HL-60 (cell line): ENCODE results near the gene TRABD.
A peak's percentile ranks its signal among the peaks of the same experiment; 100 is the strongest.

Experiments
- DNase-seq, 2 experiments: peaks; one replicate each; pipeline ENCODE4 v3.0.0-alpha.2; 2010 to 2020; ENCODE audit warnings: low read depth in 1 of 2, low spot score in 1 of 2
- H3K27ac ChIP-seq: fragments of 250-450 bp; sonication (Bioruptor Pico); replicated peaks from 2 replicates; pipeline ENCODE4 v1.5.1; 2020; ENCODE audit warnings: mild to moderate bottlenecking, moderate library complexity
- H3K27me3 ChIP-seq: fragments of 250-450 bp; sonication (Bioruptor Pico); 2 replicates; pipeline ENCODE4 v1.5.1; 2021; ENCODE audit warnings: mild to moderate bottlenecking, moderate library complexity; ENCODE audit not compliant: insufficient read depth, poor library complexity, severe bottlenecking
- H3K4me3 ChIP-seq: replicated peaks from 2 replicates; pipeline ENCODE4 v1.5.1; 2011; ENCODE audit warnings: mild to moderate bottlenecking, control low read depth, low read length; ENCODE audit not compliant: insufficient read depth
- GABPA ChIP-seq: IDR thresholded peaks from 2 replicates; pipeline ENCODE4 v1.6.1; 2012; ENCODE audit warnings: low read depth
- POLR2AphosphoS5 ChIP-seq: IDR thresholded peaks from 2 replicates; pipeline ENCODE4 v1.6.1; 2012; ENCODE audit warnings: low read depth
- SPI1 ChIP-seq: IDR thresholded peaks from 2 replicates; pipeline ENCODE4 v1.6.1; 2012; ENCODE audit warnings: low read depth, mild to moderate bottlenecking, borderline replicate concordance
- TF ChIP-seq, protein P1 (sequence below): IDR thresholded peaks from 2 replicates; pipeline ENCODE4 v1.6.1; 2012; ENCODE audit warnings: low read depth; ENCODE audit not compliant: insufficient replicate concordance
- TF ChIP-seq, protein P2 (sequence below): IDR thresholded peaks from one replicate; pipeline ENCODE4 v1.5.1; 2011; ENCODE audit warnings: low read length, control low read depth, inconsistent platforms; ENCODE audit not compliant: insufficient read depth

The TRABD gene

DNA sequence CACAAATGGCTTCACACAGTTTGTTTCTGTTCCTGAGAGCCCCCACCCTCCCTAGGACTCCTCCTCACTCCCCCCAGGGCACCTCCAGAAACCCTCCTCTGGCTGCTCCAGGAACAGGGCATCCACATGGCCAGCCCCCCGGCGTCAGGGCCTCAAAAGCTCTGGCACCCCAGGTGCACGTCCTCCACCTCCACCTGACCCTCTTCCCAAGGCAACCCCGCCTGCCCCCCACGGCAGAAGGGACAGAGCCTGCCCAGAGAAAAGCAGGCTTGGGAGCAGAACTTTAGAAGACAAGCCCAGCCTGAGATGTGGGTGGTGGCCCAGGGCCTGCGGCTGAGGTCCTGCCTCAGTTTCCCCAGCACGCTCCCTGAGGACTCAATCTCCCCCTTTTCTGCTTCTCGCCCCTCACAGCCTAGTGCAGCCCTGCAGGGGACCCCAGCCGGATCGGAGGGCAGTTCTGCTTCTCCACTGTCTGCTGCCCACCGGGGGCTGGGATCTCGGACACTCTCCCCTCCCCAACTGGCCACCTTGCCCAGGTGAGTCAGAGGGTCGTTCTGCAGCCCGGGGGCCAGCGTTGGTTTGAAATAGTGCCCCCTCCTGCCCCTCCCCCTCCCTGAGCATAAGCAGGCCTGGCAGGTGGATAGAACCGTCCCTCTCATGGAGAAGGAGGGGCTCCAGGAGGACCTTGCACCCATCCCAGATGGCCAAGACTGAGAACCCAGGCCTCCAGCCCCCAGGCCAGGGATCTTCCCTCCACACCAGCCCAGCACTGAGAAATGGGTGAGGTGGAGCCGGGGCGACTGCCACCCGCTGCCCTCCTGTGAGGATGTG lies 2.4 kb upstream of the TRABD start:
- no peak overlapping the region for H3K4me3 ChIP-seq
- no peaks in the 10 kb centered on the region for H3K27me3 ChIP-seq
- DNase-seq = no peak
- TF ChIP-seq POLR2AphosphoS5 = no peak
- TF ChIP-seq GABPA = no peak
- TF ChIP-seq, protein P1, sequence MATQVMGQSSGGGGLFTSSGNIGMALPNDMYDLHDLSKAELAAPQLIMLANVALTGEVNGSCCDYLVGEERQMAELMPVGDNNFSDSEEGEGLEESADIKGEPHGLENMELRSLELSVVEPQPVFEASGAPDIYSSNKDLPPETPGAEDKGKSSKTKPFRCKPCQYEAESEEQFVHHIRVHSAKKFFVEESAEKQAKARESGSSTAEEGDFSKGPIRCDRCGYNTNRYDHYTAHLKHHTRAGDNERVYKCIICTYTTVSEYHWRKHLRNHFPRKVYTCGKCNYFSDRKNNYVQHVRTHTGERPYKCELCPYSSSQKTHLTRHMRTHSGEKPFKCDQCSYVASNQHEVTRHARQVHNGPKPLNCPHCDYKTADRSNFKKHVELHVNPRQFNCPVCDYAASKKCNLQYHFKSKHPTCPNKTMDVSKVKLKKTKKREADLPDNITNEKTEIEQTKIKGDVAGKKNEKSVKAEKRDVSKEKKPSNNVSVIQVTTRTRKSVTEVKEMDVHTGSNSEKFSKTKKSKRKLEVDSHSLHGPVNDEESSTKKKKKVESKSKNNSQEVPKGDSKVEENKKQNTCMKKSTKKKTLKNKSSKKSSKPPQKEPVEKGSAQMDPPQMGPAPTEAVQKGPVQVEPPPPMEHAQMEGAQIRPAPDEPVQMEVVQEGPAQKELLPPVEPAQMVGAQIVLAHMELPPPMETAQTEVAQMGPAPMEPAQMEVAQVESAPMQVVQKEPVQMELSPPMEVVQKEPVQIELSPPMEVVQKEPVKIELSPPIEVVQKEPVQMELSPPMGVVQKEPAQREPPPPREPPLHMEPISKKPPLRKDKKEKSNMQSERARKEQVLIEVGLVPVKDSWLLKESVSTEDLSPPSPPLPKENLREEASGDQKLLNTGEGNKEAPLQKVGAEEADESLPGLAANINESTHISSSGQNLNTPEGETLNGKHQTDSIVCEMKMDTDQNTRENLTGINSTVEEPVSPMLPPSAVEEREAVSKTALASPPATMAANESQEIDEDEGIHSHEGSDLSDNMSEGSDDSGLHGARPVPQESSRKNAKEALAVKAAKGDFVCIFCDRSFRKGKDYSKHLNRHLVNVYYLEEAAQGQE = no peak
- TF ChIP-seq, protein P2, sequence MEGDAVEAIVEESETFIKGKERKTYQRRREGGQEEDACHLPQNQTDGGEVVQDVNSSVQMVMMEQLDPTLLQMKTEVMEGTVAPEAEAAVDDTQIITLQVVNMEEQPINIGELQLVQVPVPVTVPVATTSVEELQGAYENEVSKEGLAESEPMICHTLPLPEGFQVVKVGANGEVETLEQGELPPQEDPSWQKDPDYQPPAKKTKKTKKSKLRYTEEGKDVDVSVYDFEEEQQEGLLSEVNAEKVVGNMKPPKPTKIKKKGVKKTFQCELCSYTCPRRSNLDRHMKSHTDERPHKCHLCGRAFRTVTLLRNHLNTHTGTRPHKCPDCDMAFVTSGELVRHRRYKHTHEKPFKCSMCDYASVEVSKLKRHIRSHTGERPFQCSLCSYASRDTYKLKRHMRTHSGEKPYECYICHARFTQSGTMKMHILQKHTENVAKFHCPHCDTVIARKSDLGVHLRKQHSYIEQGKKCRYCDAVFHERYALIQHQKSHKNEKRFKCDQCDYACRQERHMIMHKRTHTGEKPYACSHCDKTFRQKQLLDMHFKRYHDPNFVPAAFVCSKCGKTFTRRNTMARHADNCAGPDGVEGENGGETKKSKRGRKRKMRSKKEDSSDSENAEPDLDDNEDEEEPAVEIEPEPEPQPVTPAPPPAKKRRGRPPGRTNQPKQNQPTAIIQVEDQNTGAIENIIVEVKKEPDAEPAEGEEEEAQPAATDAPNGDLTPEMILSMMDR = no peak
- TF ChIP-seq SPI1 = no peak
- H3K27ac ChIP-seq = no peak overlapping the region

DNA sequence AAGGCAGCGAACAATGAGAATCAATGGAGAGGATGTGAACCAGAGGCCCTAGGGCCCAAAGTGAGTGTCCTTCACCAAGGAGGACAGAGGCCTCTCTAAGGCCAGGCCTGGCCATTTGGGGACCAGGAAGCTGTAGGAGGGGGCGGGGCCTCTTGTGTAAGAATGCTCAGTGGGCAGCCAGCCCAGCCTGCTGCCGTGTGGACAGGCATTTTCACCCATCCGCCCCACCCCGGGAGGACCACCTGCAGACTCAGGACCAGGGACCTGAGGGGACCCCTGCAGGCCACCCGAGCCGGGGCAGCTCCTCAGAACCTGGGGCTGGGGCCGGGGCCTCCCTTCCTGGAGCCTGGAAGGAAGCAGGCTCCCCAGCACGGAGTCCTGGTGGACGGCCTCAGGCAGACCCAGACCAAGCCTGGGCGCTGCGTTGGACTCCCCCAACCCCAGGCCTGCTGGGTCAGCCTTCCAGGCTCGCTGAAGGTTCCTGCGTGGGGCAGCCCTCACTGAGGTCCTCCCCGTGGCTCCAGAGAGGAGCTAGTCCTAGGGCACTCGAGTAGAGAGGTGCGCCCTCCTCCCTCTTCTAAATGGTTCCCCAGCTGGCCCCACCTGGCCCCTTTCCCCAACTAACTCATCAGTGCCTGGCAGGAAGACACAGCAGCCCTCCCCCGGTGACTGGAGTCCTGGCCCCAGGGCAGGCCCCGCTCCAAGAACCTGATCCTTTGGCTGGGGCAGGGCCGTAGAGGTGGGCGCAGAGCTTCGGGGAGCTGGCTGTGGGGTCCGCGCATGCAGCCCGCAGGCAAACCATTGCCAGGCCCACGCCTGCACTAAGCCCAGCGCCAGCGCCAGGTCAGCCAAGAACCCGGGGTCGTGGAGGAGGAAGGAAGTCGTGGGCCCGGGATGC lies 1.5 kb upstream of the TRABD start:
- no peak overlapping the region for H3K27ac ChIP-seq
- DNase-seq = peak in 1 of 2 experiments; percentile 21
- H3K27me3 ChIP-seq = no peaks in the 10 kb centered on the region
- TF ChIP-seq SPI1 (no peak), POLR2AphosphoS5 (no peak), GABPA (no peak)
- TF ChIP-seq, protein P2 = no peak
- TF ChIP-seq, protein P1 = no peak
- no peak overlapping the region for H3K4me3 ChIP-seq

DNA sequence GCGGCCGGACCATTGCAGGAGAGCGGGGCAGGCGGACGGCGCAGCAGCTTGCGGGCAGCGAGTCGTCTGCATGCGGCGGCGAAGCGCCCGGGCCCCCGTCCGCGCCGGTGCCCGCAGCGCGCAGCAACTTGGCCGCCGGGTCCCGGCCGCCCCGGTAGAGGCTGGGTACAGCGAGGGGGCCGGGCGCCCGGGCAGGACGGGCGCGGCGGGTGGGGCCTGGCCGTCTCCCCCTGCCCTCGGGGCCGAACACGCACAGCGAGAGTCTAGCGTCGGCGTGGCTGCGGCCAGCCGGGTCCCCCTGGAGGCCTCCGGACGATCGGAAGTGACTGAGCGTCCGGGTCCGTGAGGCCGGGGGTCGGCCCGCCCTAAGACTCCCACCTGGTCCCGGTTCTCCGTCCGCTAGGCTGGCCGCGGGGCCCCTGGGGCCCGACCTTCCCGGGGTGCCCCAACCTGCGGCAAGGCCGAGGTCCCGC lies 775 bp upstream of the TRABD start:
- TF ChIP-seq GABPA (no peak), POLR2AphosphoS5 (no peak), SPI1 (no peak)
- TF ChIP-seq, protein P2 = no peak
- TF ChIP-seq, protein P1 = no peak
- H3K27me3 ChIP-seq = no peaks in the 10 kb centered on the region
- peak overlapping the region; percentile 19 for H3K4me3 ChIP-seq
- peak overlapping the region; percentile 84 for H3K27ac ChIP-seq
- no peak for DNase-seq
